ENCODE results near the gene KCNG2.

KCNG2 gene

DNA sequence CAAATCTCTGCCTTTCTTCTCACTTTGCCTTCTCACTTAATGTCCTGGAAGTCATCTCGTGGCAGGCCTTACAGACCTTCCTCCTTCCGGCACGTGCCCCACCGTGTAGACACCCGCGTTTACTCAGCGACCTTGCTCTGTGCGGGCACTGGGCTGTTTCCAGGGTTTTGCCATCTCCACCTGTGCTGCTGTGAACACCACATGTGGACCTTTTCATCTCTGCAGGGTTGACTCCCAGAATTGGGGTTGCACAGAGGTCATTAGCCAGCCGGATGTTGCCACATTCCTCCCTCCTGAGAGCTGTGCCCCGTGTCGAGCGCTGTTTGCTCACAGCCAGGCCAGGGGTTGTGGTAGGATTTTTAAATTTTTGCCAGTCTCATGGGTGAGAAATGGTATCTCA is 25.4 kb downstream of the KCNG2 start:
- no peak for FAIRE-seq

DNA sequence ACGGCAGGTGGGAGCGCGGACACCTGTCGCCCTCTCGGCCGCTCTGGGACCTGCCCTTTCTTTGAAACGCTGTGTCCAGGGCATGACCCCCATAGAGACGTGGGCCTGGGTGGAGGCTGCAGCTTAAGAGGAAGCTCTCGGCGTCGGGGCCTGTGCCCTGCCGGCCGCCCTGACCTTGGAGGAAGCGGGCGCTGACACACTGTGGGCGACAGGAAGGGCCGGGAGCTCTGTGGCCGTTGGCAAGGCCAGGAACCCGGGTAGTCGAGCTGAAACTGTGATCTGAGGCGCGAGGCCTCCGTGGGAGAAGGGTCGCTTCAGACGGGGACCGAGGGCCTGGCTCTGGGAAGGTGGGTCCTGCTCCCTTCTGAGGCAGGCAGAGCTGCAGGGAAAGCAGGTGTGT is 28.2 kb downstream of the KCNG2 start:
- FAIRE-seq = no peak

DNA sequence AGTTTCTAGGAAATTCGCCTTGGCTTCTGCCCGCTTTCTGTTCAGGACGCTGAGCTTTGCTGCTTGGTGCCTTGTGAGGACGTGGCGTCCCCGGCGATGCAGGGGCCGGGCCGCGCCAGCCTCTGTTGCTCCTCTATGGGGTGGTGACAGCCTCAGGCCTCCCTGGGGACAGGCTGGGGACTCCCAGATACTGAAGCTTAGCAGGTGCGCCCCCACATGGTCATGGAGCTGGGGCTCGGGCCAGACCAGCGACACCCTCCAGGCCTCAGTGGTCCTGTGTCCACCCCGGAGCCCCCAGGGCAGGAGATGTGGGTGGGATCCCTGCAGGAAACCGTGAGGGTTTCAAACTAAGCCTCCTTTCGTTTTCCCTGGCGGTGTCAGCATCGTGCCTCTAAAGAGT is 29.2 kb downstream of the KCNG2 start:
- no peak for FAIRE-seq

DNA sequence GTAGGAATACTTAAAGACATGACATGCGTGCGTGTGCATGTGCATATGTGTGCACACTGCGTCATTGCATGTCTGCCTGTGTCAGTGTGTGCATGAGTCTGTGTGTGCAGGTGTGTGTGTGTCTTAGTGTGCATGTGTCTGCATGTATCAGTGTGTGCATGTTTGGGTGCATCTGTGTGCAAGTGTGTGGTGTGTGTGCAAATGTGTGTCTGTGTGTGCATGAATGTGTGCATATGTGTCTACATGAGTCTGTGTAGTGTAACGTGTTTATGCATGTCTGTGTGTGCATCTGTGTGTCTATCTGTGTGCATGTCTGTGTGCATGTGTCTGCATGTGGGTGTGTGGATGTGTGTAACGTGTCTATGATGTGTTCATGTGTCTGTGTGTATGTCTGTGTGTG is 30.5 kb downstream of the KCNG2 start:
- FAIRE-seq = no peak

DNA sequence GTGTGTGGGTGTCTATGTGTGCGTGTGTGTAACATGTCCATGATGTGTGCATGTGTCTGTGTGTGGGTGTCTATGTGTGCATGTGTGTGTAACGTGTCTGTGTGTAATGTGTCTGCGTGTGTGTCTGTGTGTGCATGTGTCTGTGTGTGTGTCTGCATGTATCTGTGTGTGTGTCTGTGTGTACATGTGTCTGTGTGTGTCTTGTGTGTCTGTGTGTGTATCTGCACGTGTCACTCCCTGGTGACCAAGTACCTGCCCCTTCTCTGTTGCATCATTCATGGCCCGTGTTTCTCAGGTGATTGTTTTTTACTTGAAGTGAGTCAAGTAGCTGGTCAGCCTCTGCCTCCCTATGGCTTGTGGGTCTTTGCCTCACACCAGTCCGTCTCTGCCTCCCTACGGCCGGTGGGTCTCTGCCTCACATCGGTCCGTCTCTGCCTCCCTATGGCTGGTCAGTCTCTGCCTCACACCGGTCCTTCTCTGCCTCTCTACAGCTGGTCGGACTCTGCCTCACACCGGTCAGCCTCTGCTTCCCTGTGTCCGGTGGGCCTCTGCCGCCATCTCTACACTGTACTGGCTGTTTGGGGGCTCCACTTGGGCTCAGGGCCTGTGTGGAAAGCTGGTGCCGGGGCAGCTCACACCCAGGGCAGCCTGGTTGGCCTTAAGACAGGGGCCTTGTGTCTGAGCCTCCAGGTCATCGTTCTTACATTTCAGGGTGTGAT is 31.6 kb downstream of the KCNG2 start:
- no peak for FAIRE-seq

DNA sequence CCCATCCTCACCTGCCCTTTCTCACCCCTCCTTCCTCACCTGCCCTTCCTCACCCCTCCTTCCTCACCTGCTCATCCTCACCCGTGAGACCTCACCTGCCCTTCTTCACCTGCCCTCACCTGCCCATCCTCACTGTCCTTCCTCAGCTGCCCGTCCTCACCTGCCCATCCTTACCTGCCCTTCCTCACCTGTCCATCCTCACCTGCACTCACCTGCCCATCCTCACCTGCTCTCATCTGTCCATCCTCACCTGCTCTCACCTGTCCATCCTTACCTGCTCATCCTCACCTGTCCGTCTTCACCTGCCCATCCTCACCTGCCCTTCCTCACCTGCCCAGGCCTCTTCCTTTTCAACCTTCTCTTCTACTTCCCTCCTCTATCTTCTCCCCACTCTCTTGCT is 34.4 kb downstream of the KCNG2 start:
- FAIRE-seq = no peak

DNA sequence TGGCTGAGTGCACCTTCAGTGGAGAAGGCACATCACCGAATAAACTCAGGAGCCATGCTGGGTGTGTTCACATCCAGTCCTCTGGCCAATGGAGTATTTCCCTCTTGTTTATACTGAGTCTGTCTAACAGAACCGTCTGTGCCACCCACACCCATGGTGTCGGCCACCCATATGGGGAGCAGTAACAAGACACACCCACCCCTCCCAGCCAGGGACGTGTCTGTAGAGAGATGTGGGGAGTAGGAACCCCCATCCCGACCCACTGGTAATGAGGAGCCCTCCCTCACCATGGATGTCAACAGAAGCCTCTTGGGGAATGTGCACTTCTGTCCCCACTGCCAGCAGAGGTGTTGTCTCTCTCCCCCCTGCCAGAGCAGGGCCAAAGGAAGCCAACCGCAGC is 37.1 kb downstream of the KCNG2 start:
- no peak for FAIRE-seq

DNA sequence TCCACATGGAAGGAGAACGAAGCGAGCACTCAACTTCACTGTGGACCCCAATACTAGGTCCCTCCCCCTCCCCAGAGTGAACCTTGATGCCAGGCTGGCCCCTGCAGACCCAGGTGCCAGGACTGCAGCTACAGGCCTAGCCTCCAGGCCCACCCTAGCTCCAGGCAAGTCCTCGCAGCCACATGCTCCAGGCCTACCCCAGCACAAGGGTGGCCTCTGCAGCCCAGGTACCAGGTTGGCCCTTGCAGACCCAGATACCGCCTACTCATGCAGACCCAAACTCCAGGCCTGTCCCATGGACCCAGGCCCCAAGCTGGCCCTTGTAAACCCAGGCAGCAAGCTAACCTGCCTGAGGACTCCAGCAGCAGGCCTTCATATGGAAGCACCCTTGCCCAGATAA is 44.2 kb downstream of the KCNG2 start:
- no peak for FAIRE-seq

DNA sequence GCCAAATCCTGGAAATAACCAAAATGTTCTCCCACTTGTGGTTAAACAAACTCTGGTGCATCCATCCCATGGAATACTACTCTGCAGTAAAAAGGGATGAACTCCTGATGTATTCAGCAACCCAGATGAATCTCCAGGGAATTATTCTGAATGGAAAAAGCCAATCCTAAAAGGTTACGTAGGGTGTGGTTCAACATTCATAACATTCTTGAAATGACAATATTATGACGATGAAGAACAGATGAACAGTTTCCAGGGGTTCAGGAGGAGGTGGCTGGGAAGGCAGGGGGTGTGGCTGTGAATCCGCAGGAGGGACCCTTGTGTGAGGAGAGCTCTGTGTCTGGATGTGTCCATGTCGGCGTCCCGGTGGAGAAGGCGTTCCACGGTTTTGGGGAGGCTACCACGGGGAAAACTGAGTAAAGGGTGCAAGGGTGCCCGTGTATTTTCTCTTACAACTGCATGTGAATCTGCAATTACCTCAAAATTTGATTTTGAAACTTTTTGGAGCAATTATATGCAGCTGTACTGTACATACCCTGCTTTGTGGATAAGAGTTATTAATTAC is 47.3 kb downstream of the KCNG2 start:
- FAIRE-seq = no peak

DNA sequence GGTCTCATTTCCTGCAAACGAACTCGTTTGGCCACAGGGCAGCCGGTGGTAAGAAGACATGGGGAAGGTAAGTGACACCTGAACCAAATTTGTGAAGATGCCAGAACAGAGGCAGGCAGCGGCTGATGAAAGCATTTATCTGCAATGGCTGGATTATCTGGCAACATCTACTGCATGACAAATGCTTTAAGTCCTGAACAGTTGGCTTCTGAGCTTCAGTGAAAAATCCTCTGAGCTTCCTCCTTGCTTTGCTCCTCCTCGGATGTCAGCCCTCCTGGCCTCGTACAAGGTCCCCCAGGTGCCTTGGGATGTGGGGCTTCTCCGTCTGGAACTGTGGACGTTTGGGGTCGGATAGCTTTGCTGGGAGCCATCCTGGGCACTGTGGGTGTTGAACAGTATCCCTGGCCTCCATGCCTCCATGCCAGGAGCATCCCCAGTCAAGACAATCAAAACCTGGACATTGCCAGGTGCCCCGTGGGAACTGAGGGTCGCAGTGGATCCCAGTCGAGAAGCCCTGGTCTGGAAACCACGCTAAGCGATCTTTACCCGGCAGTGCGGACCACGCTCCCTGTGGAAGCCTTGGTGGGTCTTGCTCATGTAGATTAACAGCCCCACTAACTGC is 49.3 kb downstream of the KCNG2 start:
- no peak for FAIRE-seq

DNA sequence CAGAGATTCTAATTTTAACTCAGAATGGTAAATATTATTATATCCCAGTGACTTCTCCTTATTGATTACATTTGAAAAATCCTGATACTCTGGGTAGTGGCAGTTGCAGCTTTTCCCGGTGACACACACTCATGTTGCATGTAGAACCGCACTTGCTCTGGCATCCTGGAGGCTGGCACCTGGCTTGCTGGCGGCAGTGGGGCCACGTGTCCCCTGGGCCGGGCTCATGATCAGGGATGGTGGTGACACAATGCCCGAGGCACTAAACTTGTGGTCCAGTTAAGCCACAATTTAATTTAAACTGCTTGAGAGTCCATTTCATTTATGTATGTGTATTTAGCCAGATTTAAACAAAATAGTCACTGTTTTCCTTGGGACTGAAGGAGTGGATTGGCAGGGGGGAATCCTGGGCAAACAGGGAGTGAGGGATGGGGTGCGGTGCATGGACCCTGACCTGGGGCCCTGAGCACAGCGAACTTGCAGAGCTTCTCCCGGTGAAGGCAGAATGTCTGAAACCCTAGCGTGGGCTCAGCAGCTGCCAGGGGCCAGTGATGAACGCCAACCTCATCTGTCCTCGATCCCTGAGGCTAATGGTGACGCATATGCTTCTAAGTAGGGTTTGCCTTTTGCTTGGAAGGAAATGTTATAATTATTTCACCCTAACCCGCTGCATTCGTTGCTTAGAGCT is 50.0 kb downstream of the KCNG2 start:
- FAIRE-seq = no peak

DNA sequence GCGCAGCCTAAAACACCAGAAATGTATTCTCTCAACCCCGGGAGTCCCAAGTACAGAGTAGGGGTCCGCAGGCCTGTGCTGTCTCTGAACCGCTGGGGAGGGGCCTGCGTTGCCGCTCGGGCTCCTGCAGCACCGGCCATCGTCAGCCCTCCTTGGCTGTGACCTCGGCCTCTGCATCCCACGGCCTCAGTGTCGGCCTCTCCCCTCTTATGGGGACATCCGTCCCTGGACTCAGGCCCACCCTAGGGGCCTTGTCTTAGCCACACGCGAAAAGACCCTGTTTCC is 50.5 kb downstream of the KCNG2 start:
- no peak for FAIRE-seq

DNA sequence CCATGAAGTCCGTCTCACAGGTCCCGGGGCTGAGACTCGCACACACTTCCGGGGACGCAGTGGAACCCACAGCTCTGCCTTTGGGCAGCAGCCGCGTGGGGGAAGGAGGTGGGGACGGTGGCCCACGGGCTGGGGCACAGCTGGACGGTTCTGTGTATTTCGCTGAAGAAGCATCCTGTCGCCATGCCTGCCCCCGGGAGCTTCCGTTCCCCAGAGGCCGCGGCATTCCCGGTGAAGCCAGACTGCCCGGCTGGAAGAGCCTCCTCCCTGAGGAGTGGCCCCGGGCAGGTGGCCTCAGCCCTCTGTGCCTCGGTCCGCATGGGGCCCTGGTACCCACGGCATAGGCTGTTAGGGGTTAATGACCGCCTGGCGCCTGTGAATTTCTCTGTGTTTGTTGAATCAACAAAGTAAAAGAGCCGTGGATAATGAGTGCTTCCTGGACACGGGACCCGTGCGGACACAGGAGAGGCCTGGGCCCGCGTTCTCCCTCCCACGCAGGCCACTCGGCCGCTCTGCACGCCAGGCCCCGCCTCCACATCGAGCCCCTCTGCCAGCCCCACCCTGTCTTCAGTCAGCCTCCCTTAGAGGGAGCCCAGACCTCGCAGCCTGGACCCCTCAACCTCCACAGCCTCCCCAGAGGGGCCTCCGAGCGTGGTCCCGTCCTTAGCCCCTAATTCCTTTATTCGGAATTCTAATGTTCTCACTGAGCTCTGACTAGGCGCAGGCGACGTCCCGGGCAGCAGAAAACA is 51.0 kb downstream of the KCNG2 start:
- FAIRE-seq = no peak

DNA sequence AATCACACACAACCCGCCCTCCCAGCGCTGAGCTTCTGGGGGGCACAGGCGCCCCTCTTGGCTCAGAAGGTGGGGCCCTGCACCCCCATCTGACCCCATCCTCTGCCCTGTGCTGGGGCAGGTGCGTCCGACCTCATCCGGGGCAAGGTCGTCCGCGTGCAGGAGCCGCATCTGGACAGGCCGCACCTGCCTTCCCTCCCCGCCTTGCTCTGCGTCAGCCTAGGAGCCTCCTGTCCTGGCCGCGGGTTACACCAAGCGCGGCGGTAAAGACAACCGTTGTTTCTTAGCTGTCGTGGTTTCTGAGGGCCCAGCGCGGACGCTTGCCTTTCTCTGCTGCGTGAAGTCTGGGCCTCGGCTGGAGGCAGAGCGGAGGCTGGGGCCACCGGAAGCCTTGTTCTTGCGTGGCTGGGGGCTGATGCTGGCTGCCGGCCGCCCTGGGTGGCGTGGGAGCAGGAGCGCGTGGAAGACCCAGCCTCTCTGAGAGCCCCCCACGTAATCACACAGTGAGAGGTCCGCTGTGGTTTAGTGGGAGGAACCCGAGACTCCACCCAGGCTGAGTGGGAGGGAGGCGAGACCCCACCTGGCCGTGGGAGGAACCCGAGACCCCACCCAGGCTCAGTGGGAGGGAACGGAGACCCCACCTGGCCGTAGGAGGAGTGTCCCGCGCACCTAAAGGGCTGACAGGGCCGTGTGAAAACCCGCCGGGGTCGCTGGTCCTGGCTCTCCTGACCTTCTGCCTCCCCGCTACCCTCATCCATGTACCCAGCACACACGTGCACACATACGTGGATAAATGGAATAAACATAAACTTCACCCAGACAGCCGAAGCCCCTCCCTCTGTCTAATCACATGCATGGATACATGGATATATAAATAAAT is 51.8 kb downstream of the KCNG2 start:
- no peak for FAIRE-seq

DNA sequence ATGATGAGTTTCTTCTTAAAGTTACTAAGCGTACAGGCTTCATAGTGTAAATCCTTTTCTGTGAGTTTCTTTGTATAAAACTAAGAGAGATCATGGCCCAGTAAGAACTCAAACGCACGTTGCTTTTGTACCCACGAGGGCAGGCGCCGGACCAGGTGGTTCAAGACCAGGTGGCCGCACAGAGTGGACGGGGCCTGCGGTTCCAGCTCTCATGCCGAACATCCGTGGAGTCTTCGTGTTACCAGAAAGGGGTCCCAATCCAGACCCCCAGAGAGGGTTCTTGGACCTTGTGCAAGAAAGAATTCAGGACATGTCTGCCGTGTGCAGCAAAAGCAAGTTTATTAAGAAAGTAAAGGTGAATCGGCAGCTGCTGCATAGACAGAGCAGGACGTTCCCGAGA is 53.0 kb downstream of the KCNG2 start:
- no peak for FAIRE-seq

DNA sequence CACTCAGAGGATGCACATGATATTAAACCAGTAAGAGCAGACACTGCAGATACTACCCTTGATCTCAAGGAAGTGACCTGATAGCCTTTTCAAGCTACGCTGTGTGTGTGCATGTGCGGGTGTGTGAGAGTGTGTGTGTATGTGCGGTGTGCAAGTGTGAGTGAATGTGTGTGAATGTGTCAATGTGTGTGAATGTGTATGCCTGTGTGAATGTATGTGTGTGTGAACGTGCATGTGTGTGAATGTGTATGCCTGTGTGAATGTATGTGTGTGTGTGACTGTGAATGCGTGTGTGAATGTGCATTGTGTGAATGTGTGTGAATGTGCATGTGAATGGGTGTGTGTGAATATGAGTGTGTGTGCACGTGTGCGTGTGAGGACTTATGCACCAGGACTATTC is 53.8 kb downstream of the KCNG2 start:
- FAIRE-seq = no peak

DNA sequence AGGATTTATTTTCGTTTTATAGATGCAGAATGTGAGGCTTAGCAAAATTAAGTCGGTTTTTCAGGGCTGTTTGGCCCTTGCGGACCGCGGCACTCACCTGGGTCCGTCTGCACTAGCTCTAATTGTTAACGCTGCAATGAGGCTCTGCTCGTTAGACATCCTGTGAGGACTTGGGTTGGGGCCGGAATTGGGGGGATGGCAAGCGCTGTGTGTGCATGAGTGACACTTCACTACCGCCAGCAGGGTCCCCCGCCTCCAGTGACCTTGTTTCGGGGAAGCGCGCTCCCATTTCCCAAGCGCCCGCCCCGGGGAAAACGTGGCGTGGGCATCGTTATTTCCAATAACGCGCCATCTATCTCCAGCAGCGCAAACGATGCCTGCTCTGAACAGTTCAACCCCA is 54.2 kb downstream of the KCNG2 start:
- no peak for FAIRE-seq

DNA sequence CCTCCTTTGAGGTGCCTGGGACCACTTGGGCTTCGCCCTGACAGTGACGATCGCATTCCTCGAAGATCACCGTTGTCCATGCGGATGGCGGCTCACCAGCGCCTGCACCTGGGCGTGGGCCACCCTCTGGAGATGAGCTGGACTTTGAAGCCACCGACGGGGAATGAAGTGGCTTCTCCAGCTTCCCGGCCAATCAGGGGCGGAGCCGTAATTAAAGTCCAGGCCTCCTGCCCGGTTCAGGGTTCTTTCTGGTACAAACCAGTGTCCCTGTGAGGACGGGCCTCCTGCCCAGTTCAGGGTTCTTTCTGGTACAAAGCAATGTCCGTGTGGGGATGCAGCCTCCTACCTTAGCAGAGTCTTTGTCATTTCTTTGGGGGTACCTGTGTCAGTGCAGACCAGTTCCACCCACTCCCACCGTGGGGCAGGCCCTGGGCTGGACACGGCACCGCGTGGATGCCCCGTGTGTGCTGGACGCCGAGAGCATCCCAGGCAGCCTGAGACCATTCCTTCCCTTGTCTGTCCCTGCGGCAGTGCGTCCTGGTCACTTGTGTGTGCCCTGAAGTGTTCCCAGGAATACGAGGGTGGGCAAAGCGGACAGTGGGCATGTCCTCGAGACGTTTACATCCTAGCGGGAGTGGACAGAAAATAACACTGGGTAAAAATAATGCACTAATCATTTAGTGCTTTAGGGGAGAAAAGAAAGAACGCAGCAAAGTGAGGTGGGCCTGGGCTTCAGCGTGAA is 55.0 kb downstream of the KCNG2 start:
- FAIRE-seq = no peak

DNA sequence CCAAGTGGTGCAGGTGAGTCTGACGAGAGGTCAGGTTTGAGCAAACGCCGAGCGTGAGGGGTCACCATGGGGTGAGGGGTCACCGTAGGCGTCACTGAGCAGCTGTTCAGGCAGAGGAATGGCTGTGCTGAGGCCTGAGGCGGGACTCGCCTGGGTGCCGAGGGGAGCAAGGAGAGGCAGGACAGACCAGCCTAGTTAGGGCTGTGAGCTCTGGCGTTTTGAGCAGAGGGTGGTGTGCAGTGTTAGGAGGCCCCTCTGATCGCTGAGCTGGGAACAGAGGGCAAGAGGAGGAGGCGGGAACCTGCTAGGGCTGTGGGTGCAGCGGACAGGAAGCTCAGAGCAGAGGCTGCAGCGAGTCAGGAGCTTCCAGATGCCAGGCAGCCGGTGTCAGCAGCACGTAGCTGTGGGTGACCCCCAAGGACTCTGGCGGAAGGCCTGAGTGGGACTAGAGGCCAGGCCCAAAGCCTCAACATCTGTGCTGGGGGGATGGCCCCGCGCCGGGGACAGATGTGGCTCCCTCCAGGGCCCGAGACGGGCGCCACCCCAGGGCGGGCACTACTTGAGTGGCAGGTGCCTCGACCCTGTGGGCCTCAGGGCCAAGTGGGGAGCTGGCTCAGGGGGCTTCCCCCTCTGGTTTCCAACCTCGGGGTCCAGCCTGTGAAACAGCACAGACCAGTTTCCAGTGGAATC is 55.7 kb downstream of the KCNG2 start:
- no peak for FAIRE-seq

DNA sequence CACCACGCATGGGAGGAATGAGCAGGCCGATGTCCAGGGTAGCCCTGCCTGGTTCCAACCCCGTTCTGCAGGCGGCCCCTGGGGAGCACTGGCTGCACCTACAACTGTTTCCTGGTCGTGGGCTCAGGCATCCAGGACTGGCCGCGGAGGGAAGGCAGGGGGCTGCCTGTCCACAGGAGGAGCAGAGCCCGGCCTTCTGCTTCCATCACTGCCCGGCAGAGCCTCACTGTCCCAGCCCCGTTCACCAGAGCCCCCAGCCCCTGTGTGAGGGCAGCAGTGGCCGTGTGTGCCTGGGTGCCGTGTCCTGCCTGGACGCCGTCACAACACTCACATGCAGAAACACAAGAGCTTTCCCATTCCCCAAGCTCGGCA is 56.2 kb downstream of the KCNG2 start:
- FAIRE-seq = no peak

All from G401.6 (cell line).